Cortex of kidney (tissue), 1 donor: ENCODE data around the gene CASQ2.
"Not testable (repeated sequence)": the region's sequence is repeated elsewhere in the genome, so short reads cannot be mapped to it uniquely, and the experiment has no call there.

Experiments used
- DNase-seq: peaks from one replicate; lab custom pipeline; 2025; lab: John Stamatoyannopoulos, UW

CASQ2 gene

DNA sequence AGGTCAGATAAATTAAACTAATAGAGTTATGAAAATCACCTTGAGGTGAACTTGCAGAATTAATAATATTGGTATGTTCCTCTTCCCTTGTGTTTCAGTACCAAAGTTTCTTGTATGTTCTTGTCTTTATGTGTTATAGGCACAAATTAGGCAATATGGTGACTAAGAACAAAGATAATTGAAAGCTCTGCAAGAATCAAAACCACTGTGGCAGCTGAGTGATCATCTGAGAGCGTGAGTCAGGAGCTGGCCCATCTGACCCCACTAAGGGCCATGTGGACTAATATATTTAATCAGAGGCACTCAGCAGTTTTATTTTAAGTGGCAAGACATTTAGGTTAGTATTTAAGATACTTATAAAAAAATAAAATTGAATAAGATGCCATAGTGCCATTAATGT, 12.8 kb upstream of the CASQ2 start:
- DNase-seq, result no peak

DNA sequence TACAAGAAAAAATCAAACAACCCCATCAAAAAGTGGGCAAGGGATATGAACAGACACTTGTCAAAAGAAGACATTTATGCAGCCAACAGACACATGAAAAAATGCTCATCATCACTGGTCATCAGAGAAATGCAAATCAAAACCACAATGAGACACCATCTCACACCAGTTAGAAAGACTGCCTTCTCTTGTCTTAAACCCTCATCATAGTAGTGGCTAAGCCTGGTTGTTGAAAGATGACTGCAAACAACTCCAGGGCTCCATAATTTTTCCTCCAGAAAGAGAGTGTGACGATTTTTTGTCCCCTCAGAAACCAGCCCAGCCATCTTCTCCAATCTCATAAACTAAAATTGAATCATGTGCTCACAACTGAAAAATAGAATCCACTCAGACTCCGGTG, 12.1 kb upstream of the CASQ2 start:
- DNase-seq, result not testable (repeated sequence)

DNA sequence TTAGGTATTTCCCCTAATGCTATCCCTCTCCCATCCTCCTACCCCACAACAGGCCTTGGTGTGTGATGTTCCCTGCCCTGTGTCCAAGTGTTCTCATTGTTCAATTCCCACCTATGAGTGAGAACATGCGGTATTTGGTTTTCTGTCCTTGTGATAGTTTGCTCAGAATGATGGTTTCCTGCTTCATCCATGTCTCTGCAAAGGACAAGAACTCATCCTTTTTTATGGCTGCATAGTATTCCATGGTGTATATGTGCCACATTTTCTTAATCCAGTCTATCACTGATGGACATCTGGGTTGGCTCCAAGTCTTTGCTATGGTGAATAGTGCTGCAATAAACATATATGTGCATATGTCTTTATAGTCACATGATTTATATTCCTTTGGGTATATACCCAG, 10.6 kb upstream of the CASQ2 start:
- DNase-seq, result not testable (repeated sequence)

DNA sequence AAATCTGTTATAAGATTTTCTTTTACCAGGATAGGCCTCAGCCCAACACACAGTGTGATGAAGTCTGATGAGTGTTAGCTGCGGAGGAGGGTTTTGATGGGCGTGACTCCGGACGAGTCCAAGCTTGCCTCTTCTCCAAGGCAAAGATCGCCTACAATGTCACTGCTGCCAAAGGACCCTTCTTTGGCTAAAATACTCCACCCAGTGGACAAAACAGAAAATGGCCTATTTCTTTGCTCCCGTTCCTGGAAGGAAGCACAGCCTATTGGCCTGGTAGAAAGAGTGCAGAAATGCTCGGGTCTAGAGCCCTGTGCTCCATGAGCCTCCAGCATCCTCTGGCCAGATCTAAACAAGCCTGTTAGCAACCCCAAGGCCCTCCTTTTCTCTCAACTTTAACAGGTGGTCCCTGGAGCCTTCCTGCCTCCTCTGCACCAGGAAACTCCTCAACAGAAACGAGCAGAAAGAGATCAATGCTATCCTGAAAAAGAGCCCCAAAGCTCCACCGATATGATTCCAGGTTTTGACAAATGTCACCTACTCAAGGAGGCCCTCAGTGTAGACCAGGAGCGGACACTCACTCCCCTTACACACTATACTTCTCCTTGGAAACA, 3.4 kb upstream of the CASQ2 start:
- DNase-seq, result no peak

DNA sequence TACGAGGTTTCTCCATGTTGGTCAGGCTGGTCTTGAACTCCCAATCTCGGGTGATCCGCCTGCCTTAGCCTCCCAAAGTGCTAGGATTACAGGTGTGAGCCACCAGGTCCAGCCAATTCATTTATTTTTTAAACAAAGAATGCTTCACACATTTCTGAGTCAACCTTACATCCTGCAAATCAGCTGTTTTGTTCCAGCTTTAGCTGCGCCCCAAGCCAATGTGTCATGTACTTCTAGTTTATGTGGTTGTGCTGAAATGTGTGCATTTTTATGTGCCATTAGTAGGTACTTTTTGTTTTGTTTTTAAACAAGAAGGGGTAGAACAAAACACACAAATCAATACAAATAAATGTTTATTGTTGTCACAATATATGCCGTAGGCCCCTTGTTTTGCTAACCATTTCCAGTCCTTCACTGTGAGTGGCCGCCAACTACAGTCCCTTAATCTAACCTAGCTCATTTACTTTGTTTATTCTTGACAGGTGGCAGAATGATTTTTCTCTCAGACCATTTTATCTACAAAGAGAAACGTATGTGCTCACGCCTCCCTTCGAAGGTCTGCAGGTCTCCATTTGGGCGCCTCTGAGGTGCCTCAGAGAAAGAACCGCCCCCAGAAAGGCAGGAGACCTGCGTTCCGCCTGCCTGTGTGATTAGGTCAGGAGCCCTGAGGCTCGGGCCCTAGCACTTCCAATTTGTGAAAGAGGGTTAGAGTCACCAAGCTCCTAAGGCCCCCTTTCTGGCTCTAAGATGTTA, 2.8 kb upstream of the CASQ2 start:
- DNase-seq, result no peak

DNA sequence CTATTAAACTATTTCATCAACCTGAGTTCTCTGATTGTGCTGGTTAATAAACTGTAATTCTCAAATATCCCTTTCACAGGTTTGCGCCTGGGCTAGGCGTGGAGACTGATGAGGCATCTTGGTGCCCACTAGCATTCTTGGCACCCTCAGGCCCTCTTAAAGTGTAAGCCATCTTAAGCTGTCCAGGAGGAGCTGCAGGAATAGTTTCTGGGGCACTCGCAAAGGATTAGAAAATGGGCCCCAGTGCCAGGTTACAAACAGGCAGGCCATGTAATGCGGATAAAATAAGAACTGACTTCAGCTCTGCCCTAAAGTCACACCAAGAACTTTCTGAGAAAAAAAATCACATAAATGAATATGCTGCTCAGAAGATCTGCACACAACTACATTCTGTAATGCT, 1.1 kb downstream of the CASQ2 start:
- DNase-seq, result no peak

DNA sequence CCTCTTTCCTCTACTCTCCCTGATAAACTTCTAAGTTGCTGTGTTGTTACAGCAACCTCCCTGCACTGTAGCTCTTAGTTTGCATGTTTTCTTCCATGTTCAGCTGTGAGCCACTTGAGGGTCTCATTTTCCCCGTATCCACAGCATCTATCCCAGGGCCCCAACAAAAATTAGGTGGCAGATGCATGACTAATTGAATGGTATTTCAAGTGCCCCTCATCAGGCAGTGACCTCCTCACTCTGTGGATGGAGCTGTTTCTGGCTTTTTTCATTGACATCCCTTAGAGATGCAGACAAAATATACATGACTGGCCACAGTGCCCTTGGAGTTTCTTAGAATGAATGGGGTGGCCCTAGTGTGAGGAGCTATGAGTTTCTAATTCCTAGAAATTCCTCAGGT, 3.4 kb downstream of the CASQ2 start:
- DNase-seq, result no peak

DNA sequence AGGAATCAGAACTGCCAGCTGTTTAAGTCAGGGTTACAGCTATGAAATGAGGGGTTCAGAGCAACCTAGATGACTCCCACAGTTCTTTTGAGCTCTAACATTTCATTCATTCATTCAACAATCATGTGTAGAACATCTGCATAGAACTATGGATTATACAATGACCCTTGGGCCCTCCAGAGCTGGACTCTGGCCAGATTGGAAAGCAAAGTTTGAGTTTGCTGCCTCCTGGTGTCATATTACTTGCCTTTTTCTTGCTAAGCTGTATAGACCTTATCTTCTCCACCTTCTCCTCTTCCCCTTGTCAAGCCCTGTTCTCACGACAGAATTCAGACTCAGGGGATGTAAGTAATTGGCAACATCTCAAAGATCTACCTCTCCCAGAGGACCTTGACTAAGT, 4.0 kb downstream of the CASQ2 start:
- DNase-seq, result no peak

DNA sequence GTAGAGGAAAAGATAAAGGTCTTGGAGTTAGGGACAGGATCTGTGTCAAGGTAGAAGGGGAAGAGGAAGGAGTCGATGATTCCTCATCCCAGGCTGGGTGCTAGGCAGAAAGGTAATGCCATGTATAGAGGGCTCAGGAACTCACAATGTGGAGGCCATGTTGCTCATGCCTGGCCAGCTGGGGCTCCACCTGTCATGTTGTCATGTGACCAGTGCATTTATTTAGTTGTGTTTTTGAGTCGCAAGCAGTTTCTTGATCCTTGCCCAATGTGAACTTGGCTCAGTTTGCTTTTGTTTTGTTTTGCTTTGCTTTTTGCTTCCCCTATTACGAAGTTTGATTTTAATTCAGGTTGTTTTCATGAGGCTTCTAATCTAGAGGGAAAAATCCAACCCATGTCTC, 5.7 kb downstream of the CASQ2 start:
- no peak for DNase-seq

DNA sequence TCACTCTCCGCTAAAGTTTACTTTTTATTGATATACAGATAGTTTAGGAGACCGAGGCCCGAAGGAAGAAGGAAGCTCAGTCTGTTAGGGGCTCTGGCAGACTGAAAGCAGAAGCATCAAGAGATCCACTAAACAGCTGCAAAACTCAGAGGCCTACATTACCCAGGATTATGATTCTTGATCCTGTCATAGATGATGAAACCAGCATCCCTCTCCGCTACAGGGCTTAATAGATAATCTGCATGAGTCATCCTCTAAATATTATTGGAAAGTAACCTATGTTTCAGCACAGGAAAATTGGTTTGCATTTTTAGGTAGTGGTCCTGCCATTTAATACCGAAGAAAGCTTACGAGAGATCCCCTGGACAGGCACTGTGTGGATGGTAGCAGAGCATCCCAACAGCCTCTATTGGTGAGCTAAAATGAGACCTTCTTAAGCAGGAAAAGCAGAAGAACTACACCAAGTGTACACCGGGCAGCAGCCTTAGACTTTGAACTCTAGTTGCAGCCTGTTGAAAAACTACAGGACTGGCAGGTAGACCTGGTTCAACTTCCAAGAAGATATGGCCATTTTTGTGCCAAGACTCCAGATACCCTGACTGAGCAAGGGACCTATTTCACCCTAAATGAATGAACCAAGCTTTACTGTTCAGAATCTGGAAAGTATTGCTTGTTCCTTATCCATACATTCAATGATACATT, 6.8 kb downstream of the CASQ2 start:
- DNase-seq, result no peak

DNA sequence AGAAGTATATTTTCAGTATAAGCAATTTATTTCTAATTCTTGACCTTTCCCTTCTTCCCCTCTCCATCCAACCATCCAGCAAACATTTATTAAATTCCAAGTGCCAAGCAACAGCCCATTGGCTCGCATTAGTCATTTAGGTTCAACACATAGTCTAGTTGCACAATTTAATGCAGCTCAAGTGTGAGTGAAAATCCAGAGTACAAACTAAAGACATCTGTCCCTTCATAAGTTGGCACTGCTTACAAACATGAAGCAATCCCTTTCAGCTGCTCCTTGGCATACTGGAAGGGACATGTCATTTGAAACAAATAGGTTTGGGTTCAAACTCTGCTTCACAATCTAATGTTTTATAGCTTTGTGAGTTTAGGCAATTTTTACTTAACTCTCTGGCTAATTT, 10.7 kb downstream of the CASQ2 start:
- no peak for DNase-seq

DNA sequence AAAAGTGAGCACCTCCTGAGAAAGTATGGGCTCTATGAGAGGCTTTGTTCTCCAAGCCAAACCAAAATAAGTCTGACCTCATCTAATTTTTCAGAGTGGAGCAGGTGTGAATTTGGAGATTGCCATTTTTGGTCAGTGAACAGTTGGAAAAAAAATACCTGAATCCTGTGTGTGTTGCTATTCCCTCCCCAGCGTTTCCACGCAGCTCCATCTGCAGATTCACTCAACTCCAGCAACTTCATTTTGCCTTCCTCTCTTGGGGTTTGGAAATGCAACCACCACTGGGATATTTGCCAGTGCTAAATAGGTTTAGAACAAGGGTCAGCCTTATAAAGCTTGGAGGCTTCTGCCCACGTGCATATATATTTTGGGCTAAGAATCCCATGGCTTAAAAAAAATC, 11.2 kb downstream of the CASQ2 start:
- DNase-seq, result no peak

DNA sequence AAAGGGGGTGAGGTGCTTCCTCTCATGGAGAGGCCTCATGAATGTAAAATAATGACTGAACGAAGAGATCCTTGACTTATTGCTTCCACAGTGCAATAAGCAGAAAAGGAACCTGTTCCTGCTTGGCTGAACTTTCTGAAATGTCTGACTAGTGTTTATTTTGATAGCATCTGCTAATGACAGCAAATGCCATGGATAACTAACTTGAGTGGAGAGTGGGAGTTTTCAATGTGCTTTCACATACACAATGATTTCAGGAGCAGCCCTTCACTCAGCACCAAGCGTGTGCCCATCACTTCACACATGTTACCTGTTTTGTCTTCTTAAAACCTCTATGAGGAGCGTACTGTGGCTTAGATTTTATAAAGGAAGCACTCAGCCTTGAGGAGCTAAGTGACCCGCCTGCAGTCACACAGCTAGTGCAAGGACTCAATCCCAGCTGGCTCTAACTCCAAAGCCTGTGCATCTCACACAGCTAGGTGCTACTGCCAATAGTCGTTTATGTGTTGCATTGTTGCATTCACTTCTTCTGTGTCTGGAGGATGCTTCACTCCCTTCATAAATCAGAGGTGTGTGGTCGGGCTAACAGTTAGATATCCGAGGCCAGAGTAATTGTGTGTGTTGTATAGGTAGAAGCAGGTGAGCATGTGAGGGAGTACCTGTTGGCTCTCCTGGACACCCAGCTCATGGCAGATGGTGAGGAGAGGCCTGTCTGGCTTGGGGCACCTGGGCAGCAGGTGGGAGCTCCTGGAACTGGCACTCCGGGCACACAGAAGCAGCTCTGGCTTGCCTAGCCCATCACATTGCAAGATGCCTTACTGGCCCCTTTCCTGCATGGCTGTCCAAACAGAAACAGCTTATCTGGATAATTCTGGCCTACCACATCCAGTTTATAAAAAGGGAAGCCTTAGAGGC, 12.8 kb downstream of the CASQ2 start:
- DNase-seq, result no peak

DNA sequence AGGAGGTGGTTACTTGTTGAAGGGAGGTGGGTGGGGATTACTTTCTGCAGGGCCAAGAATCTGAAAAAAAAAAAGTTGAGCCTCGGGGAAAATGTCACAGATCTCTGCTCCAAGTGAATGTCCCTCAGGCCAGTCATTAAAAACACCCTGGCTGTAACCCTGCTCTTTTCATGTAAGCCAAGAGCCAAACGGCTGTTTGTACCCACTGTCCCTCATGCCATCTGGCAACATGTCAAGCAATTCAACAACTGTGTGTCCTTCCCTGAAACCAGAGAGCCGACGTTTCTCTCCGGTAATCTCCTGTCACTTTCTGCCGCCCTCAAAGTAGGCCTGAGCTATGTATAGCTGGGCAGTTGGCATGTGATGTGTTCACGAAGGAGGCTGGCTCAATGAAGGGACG, 14.7 kb downstream of the CASQ2 start:
- no peak for DNase-seq

DNA sequence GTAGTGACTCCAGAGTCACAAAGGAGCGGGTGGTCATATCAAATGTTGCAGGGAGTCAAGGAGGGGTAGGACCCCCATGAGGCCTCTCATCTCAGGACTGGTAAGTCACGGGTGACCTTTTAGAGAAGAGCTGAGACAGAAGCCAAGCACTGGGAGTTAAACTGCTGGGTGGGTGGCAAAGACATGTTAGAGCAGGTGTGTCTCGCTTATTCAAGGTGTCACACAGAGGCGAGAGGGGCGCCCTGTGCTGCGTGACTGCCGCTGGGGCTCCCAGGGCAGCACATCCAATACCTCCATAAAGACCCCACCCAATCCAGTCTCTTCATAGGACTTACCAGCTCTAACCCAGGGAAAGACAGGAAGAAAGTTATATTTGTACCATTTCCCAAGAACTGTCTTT, 15.2 kb downstream of the CASQ2 start:
- no peak for DNase-seq

DNA sequence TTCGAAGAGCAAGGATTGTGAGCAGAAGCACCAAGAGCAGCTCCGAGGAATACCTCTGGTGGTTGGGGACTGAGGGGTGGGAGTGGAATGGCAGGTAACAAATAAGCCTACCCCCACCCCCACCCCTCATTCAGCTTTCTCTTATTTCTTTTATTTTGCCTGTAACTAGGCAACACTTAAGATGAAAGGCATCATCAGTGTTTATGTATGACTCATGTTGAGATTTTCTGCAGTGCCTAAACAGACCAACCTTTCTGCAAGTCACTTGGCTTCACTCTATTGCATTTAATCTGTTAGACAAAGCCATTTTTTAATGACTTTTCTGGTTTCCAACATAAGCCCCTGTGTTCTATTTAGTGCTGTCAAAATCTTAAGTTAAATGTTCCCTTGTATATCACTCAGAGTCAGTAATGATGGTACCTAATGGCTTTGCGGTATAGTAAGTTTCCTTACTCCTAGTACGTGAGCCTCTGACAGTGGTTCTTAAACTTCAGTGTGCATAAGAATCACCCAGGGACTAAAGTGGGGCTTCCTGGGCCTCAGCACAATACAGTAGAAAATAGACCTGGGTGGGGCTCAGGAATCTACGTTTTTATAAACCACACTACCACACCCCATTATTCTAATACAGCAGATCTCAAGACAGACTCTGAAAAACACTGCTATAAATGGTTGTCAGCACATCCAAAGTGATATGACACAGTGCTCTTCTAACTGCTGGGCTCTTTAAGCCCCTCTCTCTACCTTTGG, 19.9 kb downstream of the CASQ2 start:
- no peak for DNase-seq

DNA sequence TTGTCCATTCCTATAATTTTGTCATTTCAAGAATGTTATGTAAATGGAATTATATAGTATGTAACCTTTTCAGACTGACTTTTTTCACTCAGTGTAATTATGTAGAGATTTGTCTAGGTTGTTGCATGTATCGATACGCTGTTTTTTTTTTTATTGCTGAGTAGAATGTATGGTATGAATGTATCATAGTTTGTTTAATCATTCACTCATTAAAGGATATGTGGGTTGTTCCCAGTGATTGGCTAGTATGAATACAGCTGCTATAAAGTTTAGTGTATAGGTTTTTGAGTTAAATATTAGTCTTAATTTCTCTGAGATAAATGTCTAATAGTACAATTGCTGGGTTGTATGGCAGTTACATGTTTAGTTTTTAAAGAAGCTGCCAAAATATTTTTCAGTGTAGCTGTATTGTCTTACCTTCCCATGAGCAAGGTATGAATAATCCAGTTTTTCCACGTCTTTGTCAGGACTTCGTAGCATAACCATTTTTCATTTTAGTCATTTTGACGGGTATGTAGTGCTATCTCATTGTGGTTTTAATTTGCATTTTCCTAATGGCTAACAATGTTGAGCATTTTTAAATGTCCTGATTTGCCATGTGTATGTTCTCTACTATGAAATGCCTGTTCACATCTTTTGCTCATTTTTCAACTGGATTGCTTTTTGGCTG, 22.4 kb downstream of the CASQ2 start:
- DNase-seq, result no peak

DNA sequence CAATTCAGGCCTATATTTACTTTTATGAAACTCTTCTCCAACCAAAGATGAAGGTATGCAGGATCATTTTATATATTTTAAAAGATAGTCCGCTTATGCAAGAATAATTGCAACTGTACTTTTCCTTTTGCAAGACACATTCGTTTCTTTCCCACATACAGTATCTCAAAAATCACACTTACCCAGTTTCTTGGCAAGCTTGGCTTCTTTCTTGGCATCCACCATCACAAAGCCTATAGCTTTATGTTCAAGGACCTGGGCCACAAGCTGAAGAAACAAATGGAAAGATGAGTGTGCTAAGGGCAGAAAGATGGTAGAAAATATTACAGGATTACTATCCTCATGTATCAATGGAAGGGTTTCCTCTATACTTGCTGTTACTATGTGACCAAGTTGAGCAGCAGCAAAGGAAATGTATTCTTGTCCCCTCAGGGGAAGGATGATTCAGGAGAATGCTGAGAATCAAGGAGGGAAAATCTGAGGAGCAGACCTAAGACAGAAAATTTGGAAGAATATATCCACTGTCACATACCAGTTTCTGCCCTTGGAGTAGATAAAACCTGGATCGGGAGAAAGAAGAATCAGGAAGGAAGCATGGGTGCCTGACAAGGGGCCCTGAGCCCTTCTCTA, 23.8 kb downstream of the CASQ2 start:
- DNase-seq, result no peak

DNA sequence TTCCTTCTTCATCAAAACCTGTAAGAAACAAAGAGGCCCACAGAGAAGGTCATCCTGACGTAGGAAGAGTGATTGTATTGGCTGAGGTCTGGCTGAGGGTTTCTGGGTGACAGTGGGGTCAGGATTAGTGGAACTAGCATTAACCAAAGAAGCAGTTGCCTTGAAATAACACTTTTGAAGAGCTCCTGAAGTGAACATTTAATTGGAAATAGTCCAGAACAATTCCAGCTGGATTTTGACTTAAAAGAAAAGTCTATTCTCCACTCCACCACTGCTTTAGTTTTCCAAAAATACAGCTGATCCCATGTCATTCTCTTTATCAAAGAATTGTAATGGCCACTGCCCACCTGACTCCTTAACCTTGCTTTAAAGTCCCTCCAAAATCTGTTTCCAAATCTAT, 27.7 kb downstream of the CASQ2 start:
- no peak for DNase-seq

DNA sequence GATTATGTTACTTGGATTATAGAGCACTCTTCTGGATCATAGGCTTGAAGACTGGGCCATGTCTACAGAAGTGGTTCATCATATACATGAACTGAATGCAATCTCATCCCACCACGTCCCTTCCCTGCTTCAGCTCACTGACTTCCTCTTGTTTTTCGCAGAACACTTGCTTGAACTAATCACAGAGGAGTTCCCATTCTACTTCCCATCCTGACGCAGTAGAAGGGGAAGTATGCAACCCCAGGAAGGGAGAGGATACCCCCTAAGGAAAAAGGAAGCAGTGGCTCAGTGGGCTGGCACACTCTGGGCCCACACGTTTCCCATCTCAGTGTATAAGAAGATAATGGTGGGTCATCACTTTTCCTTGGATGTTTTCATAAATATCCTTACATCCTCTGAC, 36.2 kb downstream of the CASQ2 start:
- DNase-seq, result no peak

DNA sequence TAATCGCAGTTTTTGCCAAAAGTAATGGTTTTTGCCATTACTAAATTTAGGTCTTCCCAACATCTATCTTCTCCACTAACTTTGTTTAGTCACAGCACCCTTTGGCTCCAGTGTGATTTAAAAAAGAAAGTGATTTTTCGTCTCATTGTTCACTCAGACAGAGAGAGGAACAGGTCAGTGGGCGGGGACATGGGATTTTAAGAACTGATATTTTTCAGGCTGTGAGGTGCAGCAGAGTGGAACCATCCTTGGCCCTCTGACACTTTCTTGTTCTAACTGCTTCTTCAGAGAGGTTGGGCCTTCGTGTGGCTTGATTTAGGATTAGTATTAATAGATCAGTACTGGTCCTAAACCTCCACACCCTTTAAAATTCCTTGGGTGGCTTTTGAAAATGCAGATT, 38.8 kb downstream of the CASQ2 start:
- DNase-seq, result no peak
